KMS-11 (cell line): ENCODE data around the gene NT5E.
A peak's percentile ranks its signal among the peaks of the same experiment; 100 is the strongest.

Source experiments
- H2AFZ ChIP-seq: fragments of 200-600 bp; sonication (generic); 2 replicates; pipeline ENCODE4 v1.6.1; 2016; ENCODE audit warnings: antibody characterized with exemption, mixed run types, low read depth
- H3K27ac ChIP-seq: fragments of 200-600 bp; sonication (generic); 2 replicates; pipeline ENCODE4 v1.6.1; 2016; ENCODE audit warnings: mild to moderate bottlenecking, mixed run types
- H3K27me3 ChIP-seq: fragments of 200-600 bp; sonication (generic); 2 replicates; pipeline ENCODE4 v1.6.1; 2017; ENCODE audit warnings: mild to moderate bottlenecking, low read depth, mixed run types, moderate library complexity; ENCODE audit not compliant: insufficient read depth
- H3K36me3 ChIP-seq: fragments of 200-600 bp; sonication (generic); 2 replicates; pipeline ENCODE4 v1.6.1; 2017; ENCODE audit warnings: mild to moderate bottlenecking, mixed run types; ENCODE audit not compliant: insufficient read depth
- H3K4me1 ChIP-seq: fragments of 200-600 bp; sonication (generic); 2 replicates; pipeline ENCODE4 v1.6.1; 2016; ENCODE audit warnings: mild to moderate bottlenecking, low read depth, mixed run types; ENCODE audit not compliant: poor library complexity, severe bottlenecking
- H3K4me2 ChIP-seq: fragments of 200-600 bp; sonication (generic); 2 replicates; pipeline ENCODE4 v1.7.0; 2016; ENCODE audit warnings: mild to moderate bottlenecking, mixed run types
- H3K4me3 ChIP-seq: fragments of 200-600 bp; sonication (generic); IDR thresholded peaks from 2 replicates; pipeline ENCODE4 v1.6.1; 2017; ENCODE audit warnings: low read depth, low read length, mixed read lengths; ENCODE audit not compliant: insufficient read depth
- H3K79me2 ChIP-seq: fragments of 200-600 bp; sonication (generic); 2 replicates; pipeline ENCODE4 v1.6.1; 2016; ENCODE audit warnings: low read depth, mixed run types; ENCODE audit not compliant: insufficient read depth
- H3K9ac ChIP-seq: fragments of 200-600 bp; sonication (generic); 2 replicates; pipeline ENCODE4 v1.6.1; 2016; ENCODE audit warnings: mild to moderate bottlenecking, mixed run types
- H4K20me1 ChIP-seq: fragments of 200-600 bp; sonication (generic); 2 replicates; pipeline ENCODE4 v1.6.1; 2016; ENCODE audit warnings: mild to moderate bottlenecking, mixed run types; ENCODE audit not compliant: insufficient read depth
- TF ChIP-seq, protein P1 (sequence below): fragments of 200-600 bp; sonication (generic); conservative IDR thresholded peaks from 2 replicates; pipeline ENCODE4 v1.6.1; 2017; ENCODE audit warnings: low read depth, mild to moderate bottlenecking, antibody characterized with exemption, low read length, moderate library complexity, mixed read lengths

NT5E gene

GRCh38 chr6:85460154-85460920 lies 10.5 kb downstream of the NT5E start:
- H2AFZ ChIP-seq = peak overlapping the region; percentile 64
- TF ChIP-seq, protein P1, sequence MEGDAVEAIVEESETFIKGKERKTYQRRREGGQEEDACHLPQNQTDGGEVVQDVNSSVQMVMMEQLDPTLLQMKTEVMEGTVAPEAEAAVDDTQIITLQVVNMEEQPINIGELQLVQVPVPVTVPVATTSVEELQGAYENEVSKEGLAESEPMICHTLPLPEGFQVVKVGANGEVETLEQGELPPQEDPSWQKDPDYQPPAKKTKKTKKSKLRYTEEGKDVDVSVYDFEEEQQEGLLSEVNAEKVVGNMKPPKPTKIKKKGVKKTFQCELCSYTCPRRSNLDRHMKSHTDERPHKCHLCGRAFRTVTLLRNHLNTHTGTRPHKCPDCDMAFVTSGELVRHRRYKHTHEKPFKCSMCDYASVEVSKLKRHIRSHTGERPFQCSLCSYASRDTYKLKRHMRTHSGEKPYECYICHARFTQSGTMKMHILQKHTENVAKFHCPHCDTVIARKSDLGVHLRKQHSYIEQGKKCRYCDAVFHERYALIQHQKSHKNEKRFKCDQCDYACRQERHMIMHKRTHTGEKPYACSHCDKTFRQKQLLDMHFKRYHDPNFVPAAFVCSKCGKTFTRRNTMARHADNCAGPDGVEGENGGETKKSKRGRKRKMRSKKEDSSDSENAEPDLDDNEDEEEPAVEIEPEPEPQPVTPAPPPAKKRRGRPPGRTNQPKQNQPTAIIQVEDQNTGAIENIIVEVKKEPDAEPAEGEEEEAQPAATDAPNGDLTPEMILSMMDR = no peak

DNA sequence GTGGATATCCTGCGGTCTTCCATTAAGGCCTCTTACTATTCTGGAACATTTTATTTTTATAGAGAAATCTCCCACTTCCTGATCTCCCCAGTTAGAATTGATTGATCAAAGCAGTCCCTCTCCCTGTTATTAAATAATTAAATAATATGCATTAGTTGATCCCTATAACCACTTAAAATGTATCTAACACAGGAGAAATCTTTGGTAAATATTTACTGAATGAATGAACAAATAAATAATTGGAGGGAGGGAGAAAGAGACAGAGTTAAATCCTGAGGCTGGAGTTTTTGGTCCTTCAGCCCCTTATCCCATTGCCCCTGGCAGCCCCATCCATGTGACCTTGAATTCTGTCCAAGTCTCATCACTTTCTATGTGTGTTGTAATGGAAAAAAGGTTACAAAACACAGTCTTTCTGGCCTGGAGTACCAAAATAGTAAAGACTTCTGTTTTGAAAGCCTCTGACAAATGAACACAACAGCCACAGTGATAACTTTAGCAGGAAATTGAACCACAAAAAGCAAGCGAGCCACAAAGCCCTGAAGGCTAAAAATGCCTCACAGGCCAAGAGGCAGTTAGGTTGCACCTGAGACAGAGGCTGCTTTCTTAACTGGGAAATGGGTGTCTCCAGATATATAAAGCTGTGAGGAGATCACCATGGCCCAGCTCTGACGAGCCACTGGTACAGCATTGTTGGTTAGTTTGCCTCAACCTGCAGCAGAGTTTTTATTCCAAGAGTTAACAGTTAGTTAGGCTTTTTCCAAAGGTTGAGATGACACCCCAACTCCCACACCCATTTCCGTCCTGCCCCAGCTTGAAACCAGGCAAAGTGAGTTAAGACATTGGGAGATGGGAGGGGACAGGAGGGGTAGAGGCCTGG lies 11.3 kb downstream of the NT5E start:
- H4K20me1 ChIP-seq = no peaks in the 10 kb centered on the region
- H3K4me2 ChIP-seq = peak overlapping the region; percentile 78
- H3K79me2 ChIP-seq = no peaks in the 10 kb centered on the region
- H3K36me3 ChIP-seq = no peaks in the 10 kb centered on the region
- H3K27me3 ChIP-seq = no peaks in the 10 kb centered on the region
- peak overlapping the region; percentile 26; the same call in 1 of the 2 replicates for H3K9ac ChIP-seq
- no peak overlapping the region for H3K4me3 ChIP-seq
- H2AFZ ChIP-seq = peak overlapping the region; percentile 64
- H3K4me1 ChIP-seq = peaks cover 82% of the 10 kb centered on the region
- H3K27ac ChIP-seq = peak overlapping the region; percentile 83
- TF ChIP-seq, protein P1 = no peak

More at GRCh38 chr6:85460154-85460920, 10.5 kb downstream of the NT5E start:
- no peaks in the 10 kb centered on the region for H3K36me3 ChIP-seq
- peak overlapping the region; percentile 83 for H3K27ac ChIP-seq
- no peaks in the 10 kb centered on the region for H3K79me2 ChIP-seq
- no peaks in the 10 kb centered on the region for H3K27me3 ChIP-seq
- peak overlapping the region; percentile 78 for H3K4me2 ChIP-seq
- no peaks in the 10 kb centered on the region for H4K20me1 ChIP-seq
- no peak overlapping the region for H3K4me3 ChIP-seq
- peaks cover 74% of the 10 kb centered on the region for H3K4me1 ChIP-seq
- peak overlapping the region; percentile 26; the same call in 1 of the 2 replicates for H3K9ac ChIP-seq

- Histone ChIP-seq H3K27me3 (no peaks in the 10 kb centered on the region), H3K4me3 (no peak overlapping the region), H3K4me1 (peaks cover 88% of the 10 kb centered on the region), H3K27ac (peak overlapping the region; percentile 83), H4K20me1 (no peaks in the 10 kb centered on the region), H3K4me2 (peak overlapping the region; percentile 78), H3K79me2 (no peaks in the 10 kb centered on the region), H2AFZ (peak overlapping the region; percentile 64), H3K36me3 (no peaks in the 10 kb centered on the region), H3K9ac (no peak overlapping the region; the same call in 1 of the 2 replicates)
- TF ChIP-seq, protein P1 = no peak
Measured at GRCh38 chr6:85461798-85462170, 11.9 kb downstream of the NT5E start.

- Histone ChIP-seq H3K9ac (peak overlapping the region; percentile 3; the same call in 1 of the 2 replicates), H3K4me3 (no peak overlapping the region), H3K36me3 (no peaks in the 10 kb centered on the region), H3K27ac (peak overlapping the region; percentile 83), H4K20me1 (no peaks in the 10 kb centered on the region), H3K79me2 (no peaks in the 10 kb centered on the region), H3K4me1 (peaks cover 92% of the 10 kb centered on the region), H2AFZ (peak overlapping the region; percentile 21; the same call in 1 of the 2 replicates), H3K27me3 (no peaks in the 10 kb centered on the region), H3K4me2 (peak overlapping the region; percentile 78)
- TF ChIP-seq, protein P1 = no peak
Measured at GRCh38 chr6:85462673-85463072, 12.8 kb downstream of the NT5E start.
